HUES64 (cell line): Measurements from ENCODE around the gene KCNA2.

ENCODE experiments used
- H3K27ac ChIP-seq: 2 replicates; pipeline ENCODE4 v1.7.0; 2013; ENCODE audit warnings: low read depth, low read length, inconsistent platforms
- H3K27me3 ChIP-seq: 2 replicates; pipeline ENCODE4 v1.6.1; 2013; ENCODE audit warnings: mild to moderate bottlenecking, low read length; ENCODE audit not compliant: insufficient read depth
- H3K36me3 ChIP-seq: 2 replicates; pipeline ENCODE4 v1.6.1; 2013; ENCODE audit warnings: mild to moderate bottlenecking, low read length; ENCODE audit not compliant: insufficient read depth
- H3K4me1 ChIP-seq: 2 replicates; pipeline ENCODE4 v1.6.1; 2013; ENCODE audit warnings: mild to moderate bottlenecking, low read length, moderate library complexity; ENCODE audit not compliant: insufficient read depth
- H3K4me3 ChIP-seq: 2 replicates; pipeline ENCODE4 v1.5.1; 2013; ENCODE audit warnings: mild to moderate bottlenecking, low read length, moderate library complexity
- H3K9ac ChIP-seq: 2 replicates; pipeline ENCODE4 v1.6.1; 2013; ENCODE audit warnings: mild to moderate bottlenecking, low read depth, low read length
- H3K9me3 ChIP-seq: 2 replicates; pipeline ENCODE4 v1.6.1; 2013; ENCODE audit warnings: low read depth, low read length; ENCODE audit not compliant: insufficient read depth
- WGBS: fragments of 150-250, 120-280 bp; methylation state at CpG from one replicate; pipeline ENCODE4 v1.1.7; 2013; ENCODE audit warnings: missing lambda C conversion rate; 5-methylcytosine and 5-hydroxymethylcytosine counted together

The KCNA2 gene

DNA sequence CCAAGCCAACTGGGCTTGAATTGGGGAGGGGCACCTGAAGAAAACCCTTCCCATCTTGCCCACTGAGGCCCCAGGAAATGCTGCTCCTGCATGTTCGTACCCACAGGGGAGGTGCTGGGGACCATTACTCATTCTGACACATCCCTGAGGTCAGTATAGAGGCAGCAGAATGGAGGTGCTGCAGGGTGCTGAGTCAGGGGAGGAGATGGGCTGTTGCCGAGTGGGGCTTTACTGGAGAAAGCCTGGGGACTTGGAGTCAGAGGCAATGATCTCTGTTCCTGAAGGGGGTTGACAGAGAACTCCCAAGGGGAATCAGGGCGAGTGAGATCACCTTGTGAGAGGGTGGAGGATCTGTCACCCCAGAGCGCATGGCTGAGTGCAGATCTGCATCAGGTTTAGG lies 47.0 kb downstream of the KCNA2 start:
- peaks cover 5% of the 10 kb centered on the region for H3K4me1 ChIP-seq
- 79% methylated on average over 4 of the region's 4 CpGs for WGBS
- no peak overlapping the region for H3K27ac ChIP-seq
- H3K9ac ChIP-seq = no peak overlapping the region
- H3K4me3 ChIP-seq = no peak overlapping the region
- peaks cover 43% of the 10 kb centered on the region for H3K27me3 ChIP-seq
- no peaks in the 10 kb centered on the region for H3K9me3 ChIP-seq
- no peaks in the 10 kb centered on the region for H3K36me3 ChIP-seq

DNA sequence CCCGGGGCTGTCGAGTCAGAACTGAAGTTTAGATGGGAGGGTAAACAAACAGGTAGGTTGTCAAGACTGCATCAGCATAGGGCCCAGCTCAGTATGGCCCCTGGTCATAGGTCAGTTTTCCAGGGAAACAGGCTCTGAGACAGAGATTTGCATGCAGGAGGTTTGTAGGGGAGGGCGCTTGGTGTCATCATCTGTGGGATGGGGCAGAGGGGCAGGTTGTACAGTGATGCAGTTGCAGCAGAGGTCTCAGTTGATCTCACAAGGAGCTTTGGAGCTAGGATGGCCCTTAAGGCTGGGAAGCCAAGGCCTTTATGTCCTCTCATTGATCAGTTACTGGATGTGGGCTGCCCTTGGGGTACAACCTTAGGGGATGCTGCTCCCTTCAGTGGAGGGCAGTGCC lies 48.7 kb downstream of the KCNA2 start:
- 93% methylated on average over 3 of the region's 3 CpGs for WGBS
- H3K4me1 ChIP-seq = peaks cover 5% of the 10 kb centered on the region

DNA sequence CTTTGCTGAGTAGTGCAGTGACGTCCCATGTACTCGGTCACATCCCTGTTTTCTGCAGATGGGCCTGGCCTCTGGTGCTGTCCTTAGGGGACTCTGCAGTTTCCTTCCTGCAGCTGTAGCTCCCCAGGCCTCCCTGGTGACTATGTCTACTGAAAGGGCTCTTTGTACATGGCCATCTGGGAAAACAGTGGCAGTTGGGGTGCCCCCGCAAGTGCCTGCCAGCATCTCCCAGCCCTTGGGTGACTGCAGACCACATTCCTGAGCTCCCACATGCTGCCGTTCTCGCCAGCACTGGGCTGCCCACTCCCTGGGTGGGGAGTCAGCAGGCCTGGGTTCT lies 49.7 kb downstream of the KCNA2 start:
- no peak overlapping the region for H3K27ac ChIP-seq
- WGBS = 79% methylated on average over 5 of the region's 5 CpGs
- H3K4me1 ChIP-seq = peaks cover 5% of the 10 kb centered on the region
- H3K4me3 ChIP-seq = no peak overlapping the region
- H3K9ac ChIP-seq = no peak overlapping the region
- peaks cover 69% of the 10 kb centered on the region for H3K27me3 ChIP-seq
- H3K9me3 ChIP-seq = no peaks in the 10 kb centered on the region
- no peaks in the 10 kb centered on the region for H3K36me3 ChIP-seq

More for the DNA sequence above, 48.7 kb downstream of the KCNA2 start:
- H3K4me3 ChIP-seq = no peak overlapping the region
- H3K36me3 ChIP-seq = no peaks in the 10 kb centered on the region
- H3K27ac ChIP-seq = no peak overlapping the region
- H3K9ac ChIP-seq = no peak overlapping the region
- H3K27me3 ChIP-seq = peaks cover 58% of the 10 kb centered on the region
- H3K9me3 ChIP-seq = no peaks in the 10 kb centered on the region

DNA sequence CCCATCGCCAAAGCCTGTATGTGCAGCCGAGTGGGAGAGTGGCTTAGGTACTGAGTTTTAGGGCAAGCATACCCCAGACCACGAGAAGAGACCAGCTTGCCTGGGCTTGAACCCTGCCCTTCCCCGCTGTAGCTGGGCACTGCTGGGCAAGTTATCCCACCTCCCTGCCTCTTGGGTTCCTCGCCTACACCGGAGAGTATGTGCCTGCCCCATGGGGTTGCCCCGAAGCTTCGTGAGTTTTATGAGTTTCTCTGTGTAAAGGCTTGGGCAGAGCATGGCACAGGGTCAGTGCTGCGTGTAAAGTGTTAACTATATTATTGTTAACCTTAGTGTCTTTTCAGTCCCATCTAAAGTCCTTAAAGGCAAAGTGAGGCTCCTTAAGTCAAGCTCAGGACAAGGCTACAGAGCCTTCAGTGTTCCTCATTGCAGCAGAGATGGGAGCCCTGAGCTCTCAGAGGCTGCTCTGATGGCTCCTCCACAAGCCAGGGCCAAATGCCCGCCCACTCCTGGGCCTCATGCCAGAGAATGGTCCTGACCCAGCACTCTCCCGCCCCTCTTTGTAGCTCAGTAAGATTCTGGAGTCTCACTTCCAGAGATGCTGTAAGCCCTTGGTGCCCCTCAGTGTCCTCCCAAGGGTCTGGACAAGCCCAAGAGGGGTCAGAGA lies 50.2 kb downstream of the KCNA2 start:
- H3K27me3 ChIP-seq = peaks cover 72% of the 10 kb centered on the region
- H3K9me3 ChIP-seq = no peaks in the 10 kb centered on the region
- H3K27ac ChIP-seq = no peak overlapping the region
- H3K4me3 ChIP-seq = peak overlapping the region; percentile 54
- 65% methylated on average over 11 of the region's 11 CpGs for WGBS
- H3K4me1 ChIP-seq = peaks cover 5% of the 10 kb centered on the region
- no peaks in the 10 kb centered on the region for H3K36me3 ChIP-seq
- H3K9ac ChIP-seq = peak overlapping the region; percentile 25; the same call in 1 of the 2 replicates

DNA sequence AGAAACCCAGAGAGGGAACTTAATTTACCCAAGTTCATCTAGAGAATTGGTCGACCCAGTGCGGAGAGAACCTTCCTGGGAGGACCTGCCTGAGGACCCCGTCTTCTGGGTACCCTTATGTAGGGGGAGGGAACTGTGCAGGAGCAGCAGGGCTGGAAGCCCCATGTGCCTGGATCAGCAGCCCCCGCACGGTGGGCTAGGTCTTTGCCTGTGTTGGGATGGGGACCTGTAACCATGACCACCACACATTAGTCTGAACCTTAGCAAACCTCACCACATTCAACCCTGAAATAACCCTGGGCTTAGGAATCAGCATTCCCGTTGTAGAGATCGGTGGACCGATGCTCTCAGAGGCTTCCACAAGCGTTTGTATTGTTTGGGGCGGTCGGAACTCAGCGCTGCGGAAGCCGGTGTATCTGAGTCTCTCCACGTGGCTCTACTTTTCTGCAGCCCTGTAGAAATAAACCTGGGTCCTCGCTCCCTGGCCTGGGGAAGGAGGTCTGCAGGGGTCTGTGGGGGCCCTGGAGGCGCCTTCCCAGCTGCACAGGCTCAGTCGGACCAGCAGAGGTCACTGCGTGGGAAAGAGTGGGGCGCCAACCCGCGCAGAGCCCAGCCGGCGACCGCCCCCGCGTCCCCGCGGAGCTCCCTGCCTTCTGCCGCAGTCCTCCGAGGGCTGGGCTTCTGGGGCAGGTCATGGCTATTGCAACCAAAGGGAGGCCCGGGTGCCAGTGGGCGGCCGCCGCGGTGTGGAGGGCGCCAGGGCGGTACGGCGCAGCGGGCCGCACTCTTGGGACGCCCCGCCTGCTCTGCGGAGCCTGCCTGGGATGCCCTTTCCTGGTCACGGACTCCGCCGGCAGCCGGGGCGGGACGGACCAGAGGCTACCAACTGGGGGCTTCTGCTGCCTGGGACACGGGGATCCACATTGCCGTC lies 51.0 kb downstream of the KCNA2 start:
- Histone ChIP-seq H3K36me3 (no peaks in the 10 kb centered on the region), H3K9ac (peak overlapping the region; percentile 46; the same call in 1 of the 2 replicates), H3K4me1 (peaks cover 5% of the 10 kb centered on the region), H3K4me3 (peak overlapping the region; percentile 54), H3K27ac (no peak overlapping the region), H3K27me3 (peaks cover 77% of the 10 kb centered on the region), H3K9me3 (no peaks in the 10 kb centered on the region)
- 13% methylated on average over 53 of the region's 53 CpGs for WGBS

DNA sequence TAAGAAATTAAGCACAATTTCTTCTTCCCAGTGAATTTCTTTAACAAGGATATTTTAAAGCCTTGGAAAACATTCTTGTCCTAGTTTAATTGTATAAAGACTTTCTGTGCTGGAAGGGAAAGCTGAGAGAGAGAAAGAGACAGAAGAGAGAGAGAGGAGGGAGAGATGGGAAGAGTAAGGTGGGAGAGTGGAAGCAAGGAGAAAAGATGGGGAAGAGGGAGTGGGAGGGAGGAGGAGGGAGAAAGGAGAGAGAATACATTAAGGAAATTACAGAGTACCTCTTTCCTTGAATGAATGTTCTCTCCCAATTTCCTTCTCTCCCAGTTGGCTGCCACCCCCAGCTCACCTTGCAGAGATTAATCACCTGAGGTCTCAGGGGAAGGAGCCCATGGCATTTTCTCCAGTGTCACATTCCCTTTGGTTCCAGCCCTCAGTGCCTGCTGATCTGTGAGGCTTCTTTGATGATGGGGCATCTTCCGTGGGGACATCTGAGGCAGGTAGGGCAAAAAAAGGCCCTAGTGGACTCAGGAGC lies 54.8 kb downstream of the KCNA2 start:
- Histone ChIP-seq H3K4me3 (no peak overlapping the region), H3K27ac (no peak overlapping the region), H3K9me3 (no peaks in the 10 kb centered on the region), H3K9ac (no peak overlapping the region), H3K27me3 (peaks cover 56% of the 10 kb centered on the region), H3K4me1 (peaks cover 5% of the 10 kb centered on the region), H3K36me3 (no peaks in the 10 kb centered on the region)
- 88% methylated on average over 1 of the region's 1 CpG for WGBS

DNA sequence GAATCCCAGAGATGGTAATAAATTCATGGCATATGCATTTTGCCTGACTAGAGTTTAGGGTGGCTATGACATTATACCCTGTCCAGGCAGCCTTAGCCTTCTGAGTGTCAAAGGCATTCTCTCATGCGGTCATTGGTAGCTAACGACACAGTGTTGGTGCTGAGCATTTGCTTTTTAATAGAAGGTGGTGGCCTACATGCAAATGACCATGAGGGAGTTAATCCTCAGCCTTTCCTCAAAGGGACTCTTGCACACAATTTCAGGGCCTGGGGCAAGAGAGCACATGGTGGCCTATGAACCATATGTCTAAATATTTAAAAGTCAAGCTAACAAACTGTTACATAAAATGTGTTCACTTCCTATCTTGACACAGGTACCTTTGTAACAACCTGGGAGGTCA lies 56.3 kb downstream of the KCNA2 start:
- peaks cover 40% of the 10 kb centered on the region for H3K27me3 ChIP-seq
- no peak overlapping the region for H3K4me3 ChIP-seq
- H3K4me1 ChIP-seq = no peaks in the 10 kb centered on the region
- H3K9ac ChIP-seq = no peak overlapping the region
- 68% methylated on average over 2 of the region's 2 CpGs for WGBS
- H3K36me3 ChIP-seq = no peaks in the 10 kb centered on the region
- H3K27ac ChIP-seq = no peak overlapping the region
- H3K9me3 ChIP-seq = no peaks in the 10 kb centered on the region

DNA sequence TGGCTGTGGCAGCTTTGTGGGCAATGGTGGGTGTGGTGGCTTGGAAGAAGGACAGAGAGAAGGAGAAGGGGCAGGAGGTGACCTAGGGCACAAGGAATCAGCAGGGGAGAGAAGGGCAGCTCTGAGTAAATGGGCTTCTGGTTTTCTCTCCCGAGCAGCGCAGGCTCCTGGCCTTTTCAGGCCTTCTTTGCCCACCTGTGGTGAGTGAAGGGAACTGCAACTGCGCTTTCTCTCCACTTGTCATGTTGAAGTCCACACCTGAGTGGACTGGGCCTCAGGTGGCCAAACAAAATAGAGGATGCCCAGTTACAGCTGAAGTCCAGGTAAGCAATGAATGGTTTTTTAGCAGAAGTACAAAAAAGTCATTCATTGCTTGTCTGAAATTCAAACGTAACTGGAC lies 57.8 kb downstream of the KCNA2 start:
- Histone ChIP-seq H3K27ac (no peak overlapping the region), H3K9me3 (no peaks in the 10 kb centered on the region), H3K4me1 (no peaks in the 10 kb centered on the region), H3K4me3 (no peak overlapping the region), H3K27me3 (peaks cover 35% of the 10 kb centered on the region), H3K9ac (no peak overlapping the region), H3K36me3 (no peaks in the 10 kb centered on the region)
- WGBS = 49% methylated on average over 4 of the region's 4 CpGs

DNA sequence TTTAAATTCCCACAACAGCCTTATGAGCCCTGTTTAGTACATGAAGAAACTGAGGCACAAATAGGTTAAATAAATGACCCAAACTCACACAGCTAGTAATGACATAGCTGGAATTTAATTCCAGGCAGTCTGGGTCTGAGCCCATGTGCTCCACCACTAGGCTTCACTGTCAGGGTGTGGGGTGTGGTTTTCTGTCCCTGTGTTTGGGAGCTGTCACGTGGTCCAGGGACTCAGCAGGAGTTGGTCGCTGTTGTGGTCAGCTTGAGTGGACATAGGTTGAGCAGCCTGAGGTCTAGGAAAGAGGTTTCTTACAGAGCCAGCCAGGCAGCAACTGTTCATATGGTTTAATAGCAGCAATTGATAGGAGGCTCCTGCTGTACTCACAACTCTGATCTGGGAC lies 59.1 kb downstream of the KCNA2 start:
- WGBS = 63% methylated on average over 2 of the region's 2 CpGs
- Histone ChIP-seq H3K27ac (no peak overlapping the region), H3K27me3 (peaks cover 22% of the 10 kb centered on the region), H3K36me3 (no peaks in the 10 kb centered on the region), H3K4me1 (no peaks in the 10 kb centered on the region), H3K9ac (no peak overlapping the region), H3K4me3 (no peak overlapping the region), H3K9me3 (no peaks in the 10 kb centered on the region)

DNA sequence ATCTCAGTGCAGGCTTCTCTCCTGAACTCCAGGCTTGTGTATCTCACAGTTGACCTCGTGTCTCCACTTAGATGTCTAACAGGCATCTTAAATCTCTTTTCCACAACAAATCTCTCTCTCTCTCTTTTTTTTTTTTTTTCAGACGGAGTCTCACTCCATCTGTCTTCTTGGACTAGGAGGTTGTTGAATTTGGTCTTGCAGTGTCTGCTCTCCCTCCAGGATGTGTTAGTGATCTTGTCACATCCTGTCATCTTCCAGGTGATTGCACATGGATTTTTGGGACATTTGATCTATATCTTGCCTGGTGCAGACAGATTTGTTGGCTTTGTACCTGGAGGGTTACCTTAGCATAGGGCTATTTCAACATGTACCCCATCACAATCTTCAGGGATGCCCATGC lies 60.7 kb downstream of the KCNA2 start:
- 92% methylated on average over 2 of the region's 2 CpGs for WGBS
- Histone ChIP-seq H3K27me3 (peaks cover 11% of the 10 kb centered on the region; the same call in 1 of the 2 replicates), H3K36me3 (no peaks in the 10 kb centered on the region), H3K4me1 (no peaks in the 10 kb centered on the region), H3K27ac (no peak overlapping the region), H3K4me3 (no peak overlapping the region), H3K9me3 (no peaks in the 10 kb centered on the region), H3K9ac (no peak overlapping the region)

DNA sequence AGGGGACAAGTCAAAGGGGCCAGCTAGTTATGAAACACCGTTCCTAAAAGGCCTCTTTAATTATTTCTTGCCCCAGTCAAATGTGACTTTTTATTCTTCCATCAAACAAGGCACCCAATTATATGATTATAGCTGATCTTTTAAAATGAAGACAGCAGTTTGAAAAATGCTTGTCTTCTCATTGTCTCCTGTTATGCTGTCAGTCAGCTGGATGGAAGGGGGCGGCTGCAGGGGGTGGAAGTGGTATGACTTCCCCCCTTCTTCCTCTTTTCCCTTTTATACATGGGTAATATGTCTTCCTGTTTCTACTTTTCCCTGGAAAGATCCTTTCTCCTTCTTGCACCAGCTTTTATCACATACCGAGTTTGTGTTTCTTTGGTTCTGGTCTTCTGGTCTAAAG lies 61.4 kb downstream of the KCNA2 start:
- H3K4me1 ChIP-seq = no peaks in the 10 kb centered on the region
- WGBS = 77% methylated on average over 2 of the region's 3 CpGs
- H3K4me3 ChIP-seq = no peak overlapping the region
- no peak overlapping the region for H3K9ac ChIP-seq
- no peaks in the 10 kb centered on the region for H3K9me3 ChIP-seq
- H3K27ac ChIP-seq = no peak overlapping the region
- H3K27me3 ChIP-seq = peaks cover 11% of the 10 kb centered on the region; the same call in 1 of the 2 replicates
- H3K36me3 ChIP-seq = no peaks in the 10 kb centered on the region
